Raji (cell line): Measurements from ENCODE around the gene ANKS6.

Experiments used
- POLR2A ChIP-seq: IDR thresholded peaks from 2 replicates; pipeline ENCODE4 v1.6.1; 2011; ENCODE audit warnings: low read depth, low read length, control low read depth; ENCODE audit not compliant: insufficient read depth

ANKS6 gene

GRCh38 chr9:98719055-98719454 is 77.3 kb downstream of the ANKS6 start:
- TF ChIP-seq POLR2A = no peak

- TF ChIP-seq POLR2A = no peak
Observed at GRCh38 chr9:98714833-98715232, 81.5 kb downstream of the ANKS6 start.

GRCh38 chr9:98712987-98713386 is 83.4 kb downstream of the ANKS6 start:
- TF ChIP-seq POLR2A = no peak

- no peak for TF ChIP-seq POLR2A
Observed at GRCh38 chr9:98709968-98710965, 86.1 kb downstream of the ANKS6 start.

- TF ChIP-seq POLR2A = no peak
Observed at GRCh38 chr9:98708933-98709911, 87.1 kb downstream of the ANKS6 start, which contains the start of gene GABBR2. Gene GABBR2, minus strand, starts transcription at chr9:98708935. Its CDS starts 198 bp downstream, at chr9:98708737.

GRCh38 chr9:98708103-98708932 is 88.0 kb downstream of the ANKS6 start:
- no peak for TF ChIP-seq POLR2A

- TF ChIP-seq POLR2A = no peak
Observed at GRCh38 chr9:98707166-98708102, 88.9 kb downstream of the ANKS6 start.

- no peak for TF ChIP-seq POLR2A
Observed at GRCh38 chr9:98706651-98707165, 89.6 kb downstream of the ANKS6 start.

GRCh38 chr9:98702835-98703380 is 93.4 kb downstream of the ANKS6 start:
- TF ChIP-seq POLR2A = no peak

- TF ChIP-seq POLR2A = no peak
Observed at GRCh38 chr9:98702340-98702739, 94.0 kb downstream of the ANKS6 start.

- no peak for TF ChIP-seq POLR2A
Observed at GRCh38 chr9:98701576-98701975, 94.8 kb downstream of the ANKS6 start.

GRCh38 chr9:98700801-98701200 is 95.6 kb downstream of the ANKS6 start:
- no peak for TF ChIP-seq POLR2A

- TF ChIP-seq POLR2A = no peak
Observed at GRCh38 chr9:98698856-98699255, 97.5 kb downstream of the ANKS6 start.
